ENCODE data around the gene PDE11A. TPM values are rescaled to one million over a fixed set of nuclear protein-coding genes. Genes with fewer than 3 reads are reported as not detected.

Gene PDE11A
- total RNA-seq, 3 donors from 2014 or later, result 0.96 to 2.3 (median 2.2) TPM

- intact Hi-C loops (cut with DNase I; ENCODE audit: low total_unique reads), result no loop called here
- Histone ChIP-seq H3K27me3 (no peaks in the 10 kb centered on the region), H3K36me3 (no peaks in the 10 kb centered on the region), H3K4me3 (no peak overlapping the region), H3K4me1 (peaks cover 0 to 5% of the 10 kb centered on the region in 2 donors), H3K9me3 (no peaks in the 10 kb centered on the region), H3K27ac (no peak overlapping the region)
- TF ChIP-seq CTCF (IDR thresholded peaks at IDR 0.05), result no peak
- no peak for TF ChIP-seq POLR2AphosphoS5 (IDR thresholded peaks at IDR 0.05)
- no peak for TF ChIP-seq POLR2A (IDR thresholded peaks at IDR 0.05)
- DNase-seq (ENCODE audit: low spot score in 2 of 2), result no peak
Observed at GRCh38 chr2:177592945-177593344, 479.6 kb downstream of the PDE11A start.

- TF ChIP-seq POLR2A (IDR thresholded peaks at IDR 0.05) (no peak), CTCF (IDR thresholded peaks at IDR 0.05) (no peak), POLR2AphosphoS5 (IDR thresholded peaks at IDR 0.05) (no peak)
- no peak overlapping the region for H3K27ac ChIP-seq
- intact Hi-C loops (cut with DNase I; ENCODE audit: low total_unique reads), result no loop called here
- H3K4me3 ChIP-seq, result no peak overlapping the region
- H3K4me1 ChIP-seq, result no peaks in the 10 kb centered on the region
- no peaks in the 10 kb centered on the region for H3K9me3 ChIP-seq
- DNase-seq (ENCODE audit: low spot score in 2 of 2), result no peak
- H3K36me3 ChIP-seq, result no peaks in the 10 kb centered on the region
- no peaks in the 10 kb centered on the region for H3K27me3 ChIP-seq
Observed at GRCh38 chr2:177592397-177592796, 480.2 kb downstream of the PDE11A start.

- DNase-seq (ENCODE audit: low spot score in 2 of 2), result no peak
- H3K9me3 ChIP-seq, result no peaks in the 10 kb centered on the region
- no peak overlapping the region for H3K27ac ChIP-seq
- H3K4me3 ChIP-seq, result no peak overlapping the region
- no peaks in the 10 kb centered on the region for H3K36me3 ChIP-seq
- H3K4me1 ChIP-seq, result peaks cover 0 to 5% of the 10 kb centered on the region in 2 donors
- H3K27me3 ChIP-seq, result no peaks in the 10 kb centered on the region
- no peak for TF ChIP-seq POLR2A (IDR thresholded peaks at IDR 0.05)
- TF ChIP-seq POLR2AphosphoS5 (IDR thresholded peaks at IDR 0.05), result no peak
- no peak for TF ChIP-seq CTCF (IDR thresholded peaks at IDR 0.05)
- intact Hi-C loops (cut with DNase I; ENCODE audit: low total_unique reads), result no loop called here
Observed at GRCh38 chr2:177589186-177589585, 483.4 kb downstream of the PDE11A start.

GRCh38 chr2:177588671-177589070, 483.9 kb downstream of the PDE11A start:
- Histone ChIP-seq H3K4me1 (peaks cover 0 to 5% of the 10 kb centered on the region in 2 donors), H3K9me3 (no peaks in the 10 kb centered on the region), H3K27me3 (no peaks in the 10 kb centered on the region), H3K4me3 (no peak overlapping the region), H3K27ac (no peak overlapping the region), H3K36me3 (no peaks in the 10 kb centered on the region)
- no peak for DNase-seq (ENCODE audit: low spot score in 2 of 2)
- TF ChIP-seq CTCF (IDR thresholded peaks at IDR 0.05) (no peak), POLR2A (IDR thresholded peaks at IDR 0.05) (no peak), POLR2AphosphoS5 (IDR thresholded peaks at IDR 0.05) (no peak)
- intact Hi-C loops (cut with DNase I; ENCODE audit: low total_unique reads), result no loop called here

GRCh38 chr2:177587371-177587770, 485.2 kb downstream of the PDE11A start:
- Histone ChIP-seq H3K27me3 (no peaks in the 10 kb centered on the region), H3K27ac (no peak overlapping the region), H3K4me3 (no peak overlapping the region), H3K9me3 (no peaks in the 10 kb centered on the region), H3K36me3 (no peaks in the 10 kb centered on the region), H3K4me1 (peaks cover 0 to 5% of the 10 kb centered on the region in 2 donors)
- TF ChIP-seq POLR2AphosphoS5 (IDR thresholded peaks at IDR 0.05), result no peak
- TF ChIP-seq POLR2A (IDR thresholded peaks at IDR 0.05), result no peak
- TF ChIP-seq CTCF (IDR thresholded peaks at IDR 0.05), result no peak
- DNase-seq (ENCODE audit: low spot score in 2 of 2), result no peak
- intact Hi-C loops (cut with DNase I; ENCODE audit: low total_unique reads), result no loop called here
